Stimulated activated CD4-positive, alpha-beta T cell treated with anti-CD3 and anti-CD28 coated beads, TNF-alpha, amount 100 ng/mL, for 1 hour (primary cell): ENCODE results near the gene AIM2.
"Not testable (repeated sequence)": the region's sequence is repeated elsewhere in the genome, so short reads cannot be mapped to it uniquely, and the experiment has no call there.

Source experiments
- DNase-seq, 3 donors: peaks; one replicate each; pipeline ENCODE4 v3.0.0-alpha.2; 2020; ENCODE audit warnings: low read depth in 3 of 3, low spot score in 1 of 3

Gene AIM2, protein sequence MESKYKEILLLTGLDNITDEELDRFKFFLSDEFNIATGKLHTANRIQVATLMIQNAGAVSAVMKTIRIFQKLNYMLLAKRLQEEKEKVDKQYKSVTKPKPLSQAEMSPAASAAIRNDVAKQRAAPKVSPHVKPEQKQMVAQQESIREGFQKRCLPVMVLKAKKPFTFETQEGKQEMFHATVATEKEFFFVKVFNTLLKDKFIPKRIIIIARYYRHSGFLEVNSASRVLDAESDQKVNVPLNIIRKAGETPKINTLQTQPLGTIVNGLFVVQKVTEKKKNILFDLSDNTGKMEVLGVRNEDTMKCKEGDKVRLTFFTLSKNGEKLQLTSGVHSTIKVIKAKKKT

DNA sequence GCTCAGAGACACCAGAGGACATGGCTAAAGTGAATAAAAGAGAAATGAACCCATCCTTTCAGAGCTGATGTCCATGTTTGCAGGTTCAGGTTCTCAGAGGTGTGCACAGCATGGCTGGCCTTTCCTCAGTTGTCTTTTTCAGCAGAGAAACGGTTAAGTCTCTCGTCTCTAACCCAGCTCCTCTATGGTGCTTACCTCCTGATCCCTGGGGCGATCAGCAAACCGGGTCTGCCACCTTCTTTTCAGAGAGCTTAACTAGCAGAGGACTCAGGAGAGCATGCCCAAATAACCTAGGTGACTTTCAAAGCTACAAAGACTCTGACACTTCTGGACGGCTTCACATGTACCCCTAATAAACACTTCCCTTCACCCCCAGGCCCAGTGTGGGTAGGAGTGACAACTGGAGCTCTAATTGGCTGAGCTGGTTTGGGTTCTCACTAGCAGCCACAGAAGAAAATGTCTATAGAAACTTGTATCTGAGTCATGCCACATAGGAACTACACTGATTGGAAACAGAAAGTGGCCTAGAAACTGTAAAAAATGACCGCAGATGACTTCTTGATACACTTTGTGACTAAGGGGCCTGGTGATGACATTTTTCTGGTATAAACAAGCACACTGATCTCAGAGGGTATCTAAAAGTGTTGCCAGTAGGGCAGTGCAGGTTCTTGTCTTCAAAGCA is at the start of gene AIM2:
Gene AIM2, minus strand, starts transcription at position 329 of the 682 bp plus-strand sequence. CDS start 3,267 bp downstream, outside the sequence.
- DNase-seq: peak in 2 of 3 donors; percentile 17 to 21

- DNase-seq: no peak
Observed at GRCh38 chr1:159123587-159123986, 47.0 kb upstream of the AIM2 start.

DNA sequence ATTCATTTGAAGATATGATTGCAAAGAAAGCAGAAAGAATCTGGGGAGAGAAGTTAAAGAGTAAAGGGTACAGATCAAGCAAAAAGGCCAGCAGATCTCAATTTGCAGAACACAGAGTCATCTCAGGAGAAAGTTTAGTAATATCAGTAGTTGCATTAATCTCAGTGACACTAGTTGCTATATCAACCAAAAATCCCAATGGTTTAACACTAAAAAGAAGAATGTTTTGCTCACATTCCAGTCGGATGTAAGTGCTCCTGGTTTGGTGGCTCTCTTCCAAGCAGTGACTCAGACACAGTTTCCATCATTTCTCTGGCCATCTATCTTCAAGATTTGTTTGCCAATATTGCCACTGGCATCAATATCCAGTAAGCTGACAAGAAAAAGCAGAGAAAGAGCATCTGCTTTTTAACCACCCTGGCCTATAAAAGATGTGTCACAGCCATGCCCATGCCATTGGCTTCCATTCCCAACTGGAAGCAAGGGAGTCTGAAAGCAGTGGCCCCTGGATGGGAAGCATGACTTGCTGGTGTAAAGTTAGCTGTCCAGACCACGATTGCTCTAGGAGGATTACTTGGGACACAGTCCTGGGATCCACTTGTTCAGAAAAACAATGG is 45.5 kb upstream of the AIM2 start:
- DNase-seq: no peak

DNA sequence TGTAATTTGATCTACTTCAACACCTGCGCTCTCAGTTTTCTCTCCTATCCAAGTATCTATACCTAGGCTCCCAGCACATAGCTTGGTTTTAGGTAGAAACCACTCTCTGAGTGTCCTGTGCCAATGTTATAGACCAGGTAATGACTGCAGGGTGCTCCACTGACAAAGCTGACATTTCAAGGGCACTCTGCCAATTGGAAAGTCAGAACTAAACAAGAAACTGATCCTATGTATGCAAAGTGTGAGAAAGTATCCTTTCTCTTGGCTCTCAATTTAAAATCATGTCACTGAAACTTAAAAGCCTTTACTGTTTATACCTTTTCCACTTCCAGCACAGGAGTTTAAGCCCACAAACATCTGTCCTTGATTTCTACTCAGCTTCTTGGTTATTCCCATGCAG is 45.0 kb upstream of the AIM2 start:
- no peak for DNase-seq

GRCh38 chr1:159120317-159120716 is 43.8 kb upstream of the AIM2 start:
- DNase-seq: no peak

- no peak for DNase-seq
Observed at GRCh38 chr1:159113596-159114433, 37.2 kb upstream of the AIM2 start.

- not testable (repeated sequence) for DNase-seq
Observed at GRCh38 chr1:159103021-159103420, 26.5 kb upstream of the AIM2 start.

GRCh38 chr1:159100589-159100988 is 24.0 kb upstream of the AIM2 start:
- DNase-seq: no peak

GRCh38 chr1:159098596-159098995 is 22.0 kb upstream of the AIM2 start:
- DNase-seq: no peak

- no peak for DNase-seq
Observed at GRCh38 chr1:159092036-159092760, 15.6 kb upstream of the AIM2 start.

DNA sequence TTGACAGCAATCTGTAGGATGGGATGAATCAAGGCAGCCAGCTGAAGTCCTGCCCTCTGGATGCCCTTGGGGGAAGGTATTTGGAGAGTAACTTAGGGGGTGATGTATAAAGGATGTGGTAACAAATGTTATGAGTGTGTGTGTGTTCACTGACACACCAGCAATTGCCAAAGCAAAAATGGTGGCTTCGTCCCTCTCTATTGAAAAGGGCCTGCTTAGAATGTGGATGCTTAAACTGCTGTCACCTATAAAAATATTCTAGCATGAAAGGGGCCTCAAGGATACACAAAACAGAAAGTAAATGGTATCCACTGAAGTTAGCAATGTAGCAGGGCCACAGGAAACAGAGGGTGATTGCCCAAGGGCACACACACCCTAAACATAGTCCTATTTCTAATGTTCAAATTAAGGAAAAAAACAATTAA is 15.1 kb upstream of the AIM2 start:
- no peak for DNase-seq

DNA sequence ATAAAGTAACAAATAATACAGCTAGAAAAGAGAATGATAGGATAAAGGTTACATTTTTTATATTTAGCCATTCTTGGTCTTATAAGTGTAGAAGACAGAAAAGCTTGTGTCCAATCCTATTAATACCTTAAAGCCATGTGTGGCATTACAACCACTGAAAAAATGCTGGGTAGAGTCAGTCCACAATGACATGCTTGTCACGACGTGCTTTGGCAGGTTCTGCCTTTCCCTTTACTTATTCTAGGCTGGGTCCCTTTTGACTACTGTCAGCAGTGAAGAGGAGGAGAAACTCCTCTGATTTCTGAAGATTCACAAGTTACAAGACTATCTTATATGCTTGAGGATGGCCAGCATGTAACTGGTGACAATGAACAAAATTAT is 14.6 kb upstream of the AIM2 start:
- no peak for DNase-seq

DNA sequence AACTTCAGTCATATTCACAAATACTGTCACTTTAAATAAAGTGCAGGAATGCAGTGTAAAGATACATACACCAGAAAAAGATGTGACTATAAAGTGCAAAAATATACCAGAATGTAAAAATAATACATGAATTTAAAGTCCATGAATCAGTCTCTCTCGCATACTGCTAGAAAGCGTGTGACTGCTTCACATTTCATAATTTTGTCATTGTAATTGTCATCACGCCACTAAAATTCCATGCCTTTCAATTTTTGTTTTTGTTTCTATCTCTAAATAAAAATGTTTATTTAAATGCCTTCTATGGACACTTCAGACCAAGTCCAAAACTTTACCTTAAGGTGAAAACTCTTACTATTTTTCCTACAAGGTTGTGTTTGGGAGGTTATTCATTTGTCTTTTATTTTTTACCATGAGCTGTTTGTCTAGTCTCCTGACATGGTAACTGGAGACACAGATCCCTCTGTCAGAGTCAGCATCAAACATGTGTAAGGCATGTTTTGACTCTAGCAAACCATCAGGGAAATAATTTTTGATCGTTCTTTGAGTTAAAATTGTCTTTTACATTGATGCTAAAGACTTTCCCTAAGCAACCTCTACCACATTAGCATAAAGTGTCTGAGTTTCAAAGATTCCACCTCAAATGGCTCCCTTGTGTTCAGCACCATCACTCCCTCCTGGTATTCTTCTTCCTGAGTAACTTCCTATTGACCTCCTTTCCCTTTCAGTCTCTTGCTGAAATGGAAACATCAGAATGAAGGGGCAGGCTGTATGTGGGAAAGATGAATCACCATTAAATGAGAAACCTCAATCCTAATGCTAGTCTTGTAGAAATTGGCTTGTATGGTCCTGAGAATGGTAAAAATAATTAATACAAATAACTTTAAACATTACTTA is 14.0 kb upstream of the AIM2 start:
- no peak for DNase-seq

DNA sequence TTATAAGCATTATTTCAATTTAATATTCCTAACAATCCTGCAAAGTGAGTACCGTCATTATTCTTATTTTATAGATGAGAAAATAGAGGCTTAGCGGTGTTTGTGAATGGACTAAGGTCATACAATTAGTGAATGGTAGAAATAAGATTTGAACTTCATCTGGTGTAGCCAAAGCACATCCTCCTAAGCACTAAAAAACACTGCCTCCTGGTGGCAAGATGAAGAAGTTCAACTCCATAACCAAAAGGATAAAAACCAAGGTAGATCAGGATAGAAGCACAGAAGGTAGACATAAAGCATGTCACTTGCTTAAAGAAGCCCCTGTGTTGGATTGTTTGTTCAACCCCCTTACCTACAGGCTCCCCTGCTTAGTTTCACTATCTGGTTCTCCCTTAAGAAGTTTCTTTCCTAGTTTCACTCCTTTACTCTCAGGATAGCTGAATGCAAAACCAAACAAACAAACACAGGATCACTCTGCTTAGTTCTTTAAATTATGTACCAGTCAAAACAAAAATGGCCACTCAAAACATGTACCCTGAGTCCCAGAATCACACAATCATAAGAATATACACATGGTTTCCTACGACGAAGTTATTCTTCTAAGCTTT is 12.7 kb upstream of the AIM2 start:
- DNase-seq: no peak

GRCh38 chr1:159088546-159089183 is 12.1 kb upstream of the AIM2 start:
- DNase-seq: no peak

DNA sequence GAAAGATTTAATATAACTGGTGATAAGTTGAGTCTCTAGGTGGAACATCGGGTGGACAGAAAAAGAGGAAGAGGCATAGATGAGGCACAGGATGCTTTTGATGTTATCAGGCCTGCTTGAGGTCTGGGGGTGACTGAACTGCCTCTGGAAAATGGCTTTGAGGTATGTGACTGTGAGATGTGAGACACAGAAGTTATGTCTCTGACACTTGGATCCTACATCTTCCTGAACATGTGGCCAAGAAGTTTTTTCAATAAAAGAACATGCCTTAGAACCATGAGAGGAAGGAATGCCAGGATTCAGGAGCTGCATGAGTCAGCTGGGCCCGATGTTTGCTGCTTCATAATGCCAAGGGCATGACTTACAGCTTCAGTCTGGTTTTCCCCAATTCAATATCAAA is 11.5 kb upstream of the AIM2 start:
- DNase-seq: no peak

GRCh38 chr1:159084867-159085266 is 8.3 kb upstream of the AIM2 start:
- DNase-seq: no peak

DNA sequence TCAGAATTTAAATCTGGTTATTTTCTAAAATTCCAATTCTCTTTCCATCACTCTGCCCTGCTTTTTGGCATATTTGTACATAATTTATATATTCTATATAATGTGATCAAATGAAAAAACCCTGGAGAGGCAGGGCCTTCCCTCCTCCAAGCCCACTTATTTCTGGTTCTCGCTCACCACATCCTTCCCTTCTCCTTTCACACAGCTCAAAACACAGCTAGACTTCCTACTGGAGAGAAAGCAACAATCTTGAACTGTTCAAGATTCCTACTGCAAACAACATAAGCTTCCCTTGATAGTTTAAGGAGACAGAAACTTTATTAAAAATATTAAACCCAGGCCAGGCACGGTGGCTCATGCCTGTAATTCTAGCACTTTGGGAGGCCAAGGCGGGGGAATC is 7.6 kb upstream of the AIM2 start:
- no peak for DNase-seq

GRCh38 chr1:159083013-159083412 is 6.4 kb upstream of the AIM2 start:
- DNase-seq: no peak
